Breast epithelium (tissue), 3 donors: ENCODE results near the gene DPP9.

Experiments used
- CTCF ChIP-seq, 3 donors: fragments of 450-650 bp; IDR thresholded peaks; one replicate each; pipeline ENCODE4 v1.5.1; 2016 to 2017; ENCODE audit warnings: antibody characterized with exemption in 3 of 3, mild to moderate bottlenecking in 3 of 3, moderate library complexity in 3 of 3
- POLR2A ChIP-seq: fragments of 450-650 bp; IDR thresholded peaks from one replicate; pipeline ENCODE4 v1.6.1; 2016; ENCODE audit warnings: antibody characterized with exemption, mild to moderate bottlenecking, moderate library complexity

GRCh38 chr19:4758082-4758481 lies 34.4 kb upstream of the DPP9 start:
- TF ChIP-seq CTCF (IDR thresholded peaks at IDR 0.05): no peak
- TF ChIP-seq POLR2A: no peak
